Activated effector memory CD4-positive, alpha-beta T cell treated with Interleukin-2 at 50 U/mL for 16 hours (primary cell): ENCODE data around the gene CYP1B1.

ENCODE experiments used
- DNase-seq: peaks from one replicate; pipeline ENCODE4 v3.0.0-alpha.2; 2020

CYP1B1 gene

DNA sequence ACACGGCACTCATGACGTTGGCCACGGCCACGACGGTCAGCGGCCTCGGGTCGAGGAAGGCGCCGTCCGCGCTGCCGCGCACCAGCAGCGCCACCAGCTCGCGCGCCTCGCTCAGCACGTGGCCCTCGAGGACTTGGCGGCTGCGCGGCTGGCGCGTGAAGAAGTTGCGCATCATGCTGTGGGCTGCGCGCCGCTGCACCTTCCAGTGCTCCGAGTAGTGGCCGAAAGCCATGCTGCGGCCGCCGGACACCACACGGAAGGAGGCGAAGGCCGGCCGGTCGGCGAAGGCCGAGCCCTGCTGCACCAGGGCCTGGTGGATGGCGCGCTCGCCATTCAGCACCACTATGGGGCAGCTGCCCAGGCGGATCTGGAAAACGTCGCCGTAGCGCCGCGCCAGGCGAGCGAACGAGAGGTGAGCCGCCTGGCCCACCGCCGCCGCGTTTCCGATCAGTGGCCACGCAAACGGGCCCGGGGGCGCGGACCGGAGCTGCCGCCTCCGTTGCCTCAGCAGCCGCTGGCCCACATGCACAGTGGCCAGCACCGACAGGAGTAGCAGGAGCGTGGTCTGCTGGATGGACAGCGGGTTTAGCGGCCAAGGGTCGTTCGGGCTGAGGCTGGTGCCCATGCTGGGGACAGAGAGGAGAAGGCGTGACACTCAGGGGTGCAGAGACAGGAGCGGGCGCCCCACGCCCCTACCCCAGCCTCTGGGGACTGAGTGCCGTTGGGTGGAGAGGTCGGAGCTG is 1.0 kb downstream of the CYP1B1 start:
- no peak for DNase-seq

GRCh38 chr2:38074058-38074763 is 1.7 kb downstream of the CYP1B1 start:
- no peak for DNase-seq

DNA sequence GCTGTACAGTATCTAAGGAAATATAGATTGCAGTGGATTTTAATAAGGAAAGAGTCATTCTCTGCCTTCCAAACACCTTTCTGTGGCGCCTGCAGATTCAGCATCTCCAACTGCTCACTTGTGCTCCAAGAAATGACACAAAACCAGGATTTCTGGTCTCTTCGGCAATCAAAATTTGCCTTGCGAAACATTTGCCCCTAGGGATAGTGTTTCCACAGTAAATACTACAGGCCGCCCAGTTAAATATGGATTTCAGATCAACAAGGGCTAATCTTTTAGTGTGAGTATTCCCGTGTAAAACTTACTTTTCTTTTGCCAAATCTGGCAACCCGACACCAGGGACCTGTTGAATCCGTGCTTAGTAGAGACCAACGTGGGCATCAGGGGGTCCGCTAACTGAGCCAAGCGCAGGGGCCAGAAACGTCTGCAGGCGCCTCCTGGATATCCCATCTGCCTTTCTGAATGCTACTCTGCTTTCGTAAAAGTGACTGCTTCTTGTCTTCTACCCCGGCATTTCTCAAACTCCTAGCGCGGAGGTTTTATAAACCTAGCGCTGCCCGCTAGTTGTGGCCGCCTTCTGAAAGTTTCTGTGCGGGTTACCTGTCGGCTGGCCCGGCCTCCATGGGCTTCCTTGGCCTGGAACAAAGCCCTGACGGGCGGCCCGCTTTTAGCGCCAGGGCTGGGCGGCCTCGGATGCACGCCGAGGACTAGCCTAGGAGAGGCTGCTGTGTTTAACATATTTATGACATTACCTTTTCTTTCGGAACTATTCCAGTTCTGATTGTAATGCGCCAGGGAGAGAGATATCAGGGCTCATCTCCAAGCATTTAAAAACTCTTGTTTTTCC is 2.5 kb downstream of the CYP1B1 start:
- no peak for DNase-seq

- DNase-seq: no peak
These were observed 5.5 kb downstream of the CYP1B1 start for GRCh38 chr2:38070438-38070837.

DNA sequence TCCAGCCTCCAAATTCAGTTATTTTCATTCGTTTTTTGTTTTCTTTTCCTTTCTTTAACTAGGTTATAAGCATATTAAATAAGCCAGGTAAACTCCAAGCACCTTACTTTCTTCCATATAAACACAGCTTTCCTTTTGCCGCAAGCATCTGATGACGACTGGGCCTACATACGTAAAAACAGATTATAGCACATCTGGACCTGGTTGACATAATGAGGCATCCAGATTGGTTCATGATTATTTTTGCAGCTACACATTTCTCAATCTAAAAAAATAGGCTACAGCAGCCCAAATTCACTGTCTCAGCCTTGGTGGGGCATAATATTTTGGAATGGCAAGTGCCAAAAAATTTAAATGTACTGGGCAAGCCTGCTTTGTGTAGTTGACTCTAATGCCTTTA is 7.7 kb downstream of the CYP1B1 start:
- no peak for DNase-seq

GRCh38 chr2:38066421-38067115 is 9.4 kb downstream of the CYP1B1 start:
- no peak for DNase-seq

GRCh38 chr2:38065502-38066135 is 10.3 kb downstream of the CYP1B1 start:
- DNase-seq: no peak

- no peak for DNase-seq
These were observed 11.0 kb downstream of the CYP1B1 start for GRCh38 chr2:38064801-38065501.

- DNase-seq: no peak
These were observed 15.5 kb downstream of the CYP1B1 start for GRCh38 chr2:38060236-38061018.

DNA sequence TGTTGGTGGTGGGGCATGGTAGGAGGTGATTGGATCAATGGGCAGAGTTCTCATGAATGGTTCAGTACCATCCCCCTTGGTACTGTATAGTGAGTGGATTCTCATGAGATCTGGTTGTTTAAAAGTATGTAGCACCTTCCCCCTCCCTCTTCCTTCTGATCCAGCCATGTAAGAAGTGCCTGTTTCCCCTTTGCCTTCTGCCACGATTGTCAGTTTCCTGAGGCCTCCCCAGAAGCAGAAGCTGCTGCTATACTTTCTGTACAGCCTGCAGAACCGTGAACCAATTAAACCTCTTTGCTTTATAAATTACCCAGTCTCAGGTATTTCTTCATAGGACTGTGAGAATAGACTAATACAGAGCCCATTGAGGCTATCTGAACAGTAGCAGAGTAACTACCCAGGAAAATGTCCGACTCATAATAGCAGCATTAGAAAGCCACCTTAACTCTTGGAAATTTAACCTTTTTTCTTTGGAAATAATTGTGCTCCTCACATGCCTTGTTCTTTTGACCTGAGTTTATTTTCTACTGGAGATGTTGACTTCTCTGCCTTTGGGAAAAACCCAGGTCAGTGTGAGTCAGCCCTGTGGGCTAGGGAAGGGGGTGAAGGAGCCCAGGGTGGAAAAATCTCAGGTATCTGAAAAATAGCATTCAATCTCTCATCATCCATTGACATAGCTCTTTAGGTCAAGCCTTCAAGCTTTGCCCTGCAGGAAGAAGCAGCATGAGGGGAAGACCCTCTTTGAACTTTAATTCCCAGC is 18.1 kb downstream of the CYP1B1 start:
- DNase-seq: no peak

- no peak for DNase-seq
These were observed 19.7 kb downstream of the CYP1B1 start for GRCh38 chr2:38056216-38056615.

- DNase-seq: no peak
These were observed 30.1 kb downstream of the CYP1B1 start for GRCh38 chr2:38045811-38046210.

DNA sequence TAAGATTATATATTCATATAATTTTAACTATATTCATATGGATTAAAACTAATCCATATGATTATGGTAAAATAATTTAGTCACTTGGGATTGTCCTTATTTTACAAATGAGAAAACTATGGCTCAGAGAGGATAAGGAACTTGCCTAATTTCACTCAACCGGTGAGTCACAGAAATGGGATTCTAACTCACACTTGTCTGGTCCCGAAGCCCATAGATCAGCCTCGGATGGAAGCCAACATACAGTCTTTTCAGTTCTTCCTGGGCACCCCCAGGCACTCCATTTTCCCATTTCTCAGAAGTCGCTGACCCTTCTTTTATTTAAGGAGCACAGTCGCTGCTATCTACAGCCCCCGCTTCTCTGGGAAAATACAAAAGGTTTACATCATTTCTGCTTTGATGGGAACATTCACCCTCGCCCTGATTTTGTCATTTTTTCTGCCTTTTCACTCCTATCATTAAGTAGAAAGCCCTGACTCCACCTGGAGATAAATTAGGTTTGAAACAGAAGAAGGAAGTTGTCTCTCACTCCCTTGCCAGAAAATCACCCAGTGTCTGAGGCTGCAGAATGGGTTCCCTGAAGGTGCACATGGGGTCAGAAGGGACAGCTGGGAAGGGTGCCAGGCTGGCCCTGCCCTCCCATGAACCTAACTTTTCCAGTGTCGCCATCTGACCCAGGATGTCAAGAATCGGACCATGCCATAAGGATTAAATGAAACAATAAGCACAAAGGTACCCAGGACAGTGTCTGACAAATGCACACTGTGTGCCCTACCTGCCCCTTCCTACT is 36.6 kb downstream of the CYP1B1 start:
- no peak for DNase-seq

GRCh38 chr2:38038682-38039081 is 37.3 kb downstream of the CYP1B1 start:
- no peak for DNase-seq

GRCh38 chr2:38037757-38038621 is 38.0 kb downstream of the CYP1B1 start:
- no peak for DNase-seq

DNA sequence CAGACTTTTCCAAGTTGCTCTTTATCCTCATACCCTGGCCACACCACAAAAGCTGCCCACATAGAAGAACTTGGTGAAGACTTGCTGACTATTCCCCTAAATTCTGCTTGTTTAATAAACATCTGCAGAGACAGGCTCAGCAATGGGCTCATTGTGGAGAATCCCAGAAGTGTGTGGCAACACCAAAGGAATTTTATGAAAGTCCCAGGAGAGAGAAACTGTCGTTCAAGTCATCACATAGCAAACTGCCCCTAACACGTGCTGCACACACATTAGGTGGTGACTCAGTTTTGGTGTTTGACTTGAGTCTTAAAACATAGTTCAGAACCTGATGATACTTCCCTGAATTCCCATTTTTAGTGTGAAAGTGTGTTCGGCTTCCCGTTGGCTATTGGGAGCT is 38.6 kb downstream of the CYP1B1 start:
- no peak for DNase-seq

DNA sequence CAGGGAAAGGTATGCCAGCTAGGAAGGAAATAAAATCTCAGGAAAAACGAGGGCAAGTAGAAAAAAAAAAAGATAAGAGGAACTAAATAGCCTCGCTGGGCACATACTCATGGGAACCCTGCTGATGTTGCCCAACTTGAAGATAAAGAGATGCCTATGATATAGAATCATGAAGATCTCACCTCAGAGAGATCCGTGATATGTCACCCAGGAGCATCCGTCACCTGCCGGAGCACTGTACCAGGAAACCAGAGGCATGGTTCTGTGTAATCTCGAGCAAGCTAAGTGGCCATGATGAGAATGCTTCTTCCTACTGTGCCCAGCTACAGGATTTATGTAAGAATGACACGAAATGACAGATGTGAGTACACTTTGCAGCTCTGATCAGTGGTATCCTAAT is 40.0 kb downstream of the CYP1B1 start:
- no peak for DNase-seq

DNA sequence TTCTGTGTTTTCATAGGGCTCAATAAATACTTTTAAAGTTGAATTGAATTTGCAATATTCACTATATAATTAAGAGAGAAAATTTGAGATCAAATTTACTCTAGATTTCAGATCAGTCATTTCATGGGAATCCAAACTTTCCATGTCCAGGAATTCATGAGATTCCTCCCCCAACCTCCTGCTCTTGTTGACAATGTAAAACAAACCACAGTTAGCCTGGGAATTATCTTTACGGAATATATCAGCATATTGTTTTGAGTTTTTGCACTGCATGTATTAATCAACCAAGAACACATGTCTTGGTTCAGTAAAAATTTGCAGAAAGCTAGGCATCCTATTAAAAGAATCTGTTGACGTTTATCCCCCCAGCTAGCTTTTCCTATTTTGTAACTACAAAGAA is 42.3 kb downstream of the CYP1B1 start:
- DNase-seq: no peak
